Mesendoderm (in vitro differentiated cells): Measurements from ENCODE around the gene PSAPL1.

Experiments
- DNase-seq: peaks from one replicate; pipeline ENCODE4 v3.0.0; 2013
- H2AK5ac ChIP-seq: 2 replicates; pipeline ENCODE4 v1.6.1; 2013; ENCODE audit warnings: low read length, inconsistent platforms
- H2BK120ac ChIP-seq: 2 replicates; pipeline ENCODE4 v1.6.1; 2013; ENCODE audit warnings: low read depth, mild to moderate bottlenecking, low read length, moderate library complexity, mixed read lengths
- H2BK15ac ChIP-seq: replicated peaks from 2 replicates; pipeline ENCODE4 v1.6.1; 2013; ENCODE audit warnings: low read depth, mild to moderate bottlenecking, moderate library complexity
- H2BK5ac ChIP-seq: 2 replicates; pipeline ENCODE4 v1.6.1; 2013; ENCODE audit warnings: low read length, inconsistent platforms
- H3K18ac ChIP-seq: 2 replicates; pipeline ENCODE4 v1.6.1; 2013; ENCODE audit warnings: mild to moderate bottlenecking, low read length, mixed read lengths
- H3K23ac ChIP-seq: one replicate; pipeline ENCODE4 v1.6.1; 2013; ENCODE audit warnings: low read length
- H3K27ac ChIP-seq: 2 replicates; pipeline ENCODE4 v1.5.1; 2013; ENCODE audit warnings: low read depth, mild to moderate bottlenecking, inconsistent platforms, low read length, moderate library complexity
- H3K27me3 ChIP-seq: 2 replicates; pipeline ENCODE4 v1.6.1; 2013; ENCODE audit warnings: low read length, control low read depth, mild to moderate bottlenecking, inconsistent platforms; ENCODE audit not compliant: insufficient read depth, poor library complexity
- H3K36me3 ChIP-seq: 2 replicates; pipeline ENCODE4 v1.6.1; 2013; ENCODE audit warnings: low read length, inconsistent platforms; ENCODE audit not compliant: control insufficient read depth, insufficient read depth
- H3K4ac ChIP-seq: one replicate; pipeline ENCODE4 v1.6.1; 2013; ENCODE audit warnings: low read depth, mild to moderate bottlenecking, low read length, moderate library complexity
- H3K4me1 ChIP-seq: 2 replicates; pipeline ENCODE4 v1.6.1; 2013; ENCODE audit warnings: low read depth, low read length, inconsistent platforms; ENCODE audit not compliant: control insufficient read depth
- H3K4me2 ChIP-seq: 2 replicates; pipeline ENCODE4 v1.6.1; 2013; ENCODE audit warnings: low read length
- H3K4me3 ChIP-seq: 2 replicates; pipeline ENCODE4 v1.5.1; 2013; ENCODE audit warnings: mild to moderate bottlenecking, low read length
- H3K56ac ChIP-seq: one replicate; pipeline ENCODE4 v1.6.1; 2013; ENCODE audit warnings: low read length
- H3K79me1 ChIP-seq: 2 replicates; pipeline ENCODE4 v1.6.1; 2013; ENCODE audit warnings: low read length, inconsistent platforms
- H3K79me2 ChIP-seq: 2 replicates; pipeline ENCODE4 v1.6.1; 2013; ENCODE audit warnings: mild to moderate bottlenecking, low read length; ENCODE audit not compliant: control insufficient read depth, insufficient read depth
- H3K9ac ChIP-seq: 2 replicates; pipeline ENCODE4 v1.6.1; 2013; ENCODE audit warnings: low read length, inconsistent platforms
- H4K5ac ChIP-seq: one replicate; pipeline ENCODE4 v1.6.1; 2013; ENCODE audit warnings: low read length
- H4K8ac ChIP-seq: one replicate; pipeline ENCODE4 v1.6.1; 2013; ENCODE audit warnings: low read depth, mild to moderate bottlenecking, control low read depth, low read length, moderate library complexity
- WGBS: extraction: QIAGEN DNeasy Blood & Tissue Kit; methylation state at CpG from one replicate; pipeline ENCODE4 v1.1.7; 2013; ENCODE audit warnings: low lambda C conversion rate, missing lambda C conversion rate; ENCODE audit not compliant: insufficient coverage; ENCODE audit errors: extremely low coverage; 5-methylcytosine and 5-hydroxymethylcytosine counted together

PSAPL1 gene

GRCh38 chr4:7399440-7400234, 35.1 kb downstream of the PSAPL1 start:
- H4K5ac ChIP-seq = no peak overlapping the region
- no peak overlapping the region for H3K4me2 ChIP-seq
- no peak overlapping the region for H3K4ac ChIP-seq
- H3K79me1 ChIP-seq = no peaks in the 10 kb centered on the region
- H3K27ac ChIP-seq = no peak overlapping the region
- H3K23ac ChIP-seq = no peak overlapping the region
- no peak overlapping the region for H3K4me3 ChIP-seq
- no peak for DNase-seq
- no peak overlapping the region for H4K8ac ChIP-seq
- WGBS = no CpG with 5 or more reads among the region's 16 CpGs
- H2AK5ac ChIP-seq = no peak overlapping the region
- no peak overlapping the region for H2BK120ac ChIP-seq
- no peaks in the 10 kb centered on the region for H3K36me3 ChIP-seq
- no peak overlapping the region for H3K18ac ChIP-seq
- H3K56ac ChIP-seq = no peak overlapping the region
- H2BK5ac ChIP-seq = no peak overlapping the region
- H3K27me3 ChIP-seq = no peaks in the 10 kb centered on the region
- no peaks in the 10 kb centered on the region for H3K4me1 ChIP-seq
- H3K9ac ChIP-seq = no peak overlapping the region
- no peak overlapping the region for H2BK15ac ChIP-seq
- H3K79me2 ChIP-seq = no peaks in the 10 kb centered on the region

DNA sequence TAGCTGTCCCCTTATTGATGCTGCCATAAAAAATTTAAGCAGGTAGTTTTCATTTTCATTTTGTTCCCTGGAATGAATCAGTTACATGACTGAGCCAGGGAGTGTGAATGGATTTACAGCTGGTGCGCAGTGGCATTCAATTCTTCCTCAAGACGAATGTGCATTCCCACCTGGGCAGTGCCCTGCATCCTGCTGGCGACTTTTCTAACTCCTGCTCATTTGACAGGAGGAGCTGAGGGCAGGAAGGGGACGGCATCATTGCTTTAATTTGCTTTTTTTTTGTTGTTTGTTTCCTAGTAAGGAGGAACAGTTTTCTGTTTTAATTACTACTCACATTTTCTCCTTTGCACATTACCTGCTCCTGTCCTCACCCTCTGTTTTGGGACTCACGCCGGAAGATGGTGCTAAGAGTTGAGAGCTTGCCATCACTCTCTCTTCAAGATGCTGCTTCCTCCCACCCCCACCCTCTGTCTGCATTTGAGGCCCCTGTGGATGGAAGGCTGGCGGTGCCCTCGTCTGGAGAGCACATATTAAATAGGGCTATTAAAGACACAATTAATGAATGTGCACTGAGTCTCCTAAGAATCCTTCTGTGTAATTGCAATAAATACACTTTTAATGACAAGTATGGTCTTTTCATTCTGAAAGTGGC, 35.8 kb downstream of the PSAPL1 start:
- Histone ChIP-seq H2BK120ac (no peak overlapping the region), H2AK5ac (no peak overlapping the region), H4K5ac (no peak overlapping the region), H3K4ac (no peak overlapping the region), H3K27ac (no peak overlapping the region), H3K18ac (no peak overlapping the region), H4K8ac (no peak overlapping the region), H3K4me3 (no peak overlapping the region), H3K79me2 (no peaks in the 10 kb centered on the region), H3K4me1 (no peaks in the 10 kb centered on the region), H3K4me2 (no peak overlapping the region), H3K56ac (no peak overlapping the region), H3K23ac (no peak overlapping the region), H3K79me1 (no peaks in the 10 kb centered on the region), H2BK15ac (no peak overlapping the region), H3K27me3 (no peaks in the 10 kb centered on the region), H3K9ac (no peak overlapping the region), H2BK5ac (no peak overlapping the region), H3K36me3 (no peaks in the 10 kb centered on the region)
- no CpG with 5 or more reads among the region's 8 CpGs for WGBS
- no peak for DNase-seq

DNA sequence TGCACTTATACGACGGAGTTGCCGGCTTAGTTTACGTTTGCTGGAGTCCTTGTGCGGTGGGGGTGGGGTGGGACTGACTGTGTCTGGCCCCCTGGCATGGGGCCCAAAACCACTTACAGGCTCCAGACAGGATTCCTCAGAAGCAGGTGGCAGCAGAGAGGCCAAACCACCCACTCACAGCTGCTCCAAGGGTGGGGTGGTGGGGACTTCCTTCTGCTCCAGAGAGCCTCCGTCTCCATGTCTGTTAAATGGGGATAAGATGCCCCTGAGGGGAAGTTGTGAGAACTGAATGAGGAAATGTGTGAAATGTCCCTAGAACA, 36.7 kb downstream of the PSAPL1 start:
- Histone ChIP-seq H2BK120ac (no peak overlapping the region), H3K36me3 (no peaks in the 10 kb centered on the region), H3K9ac (no peak overlapping the region), H3K79me2 (no peaks in the 10 kb centered on the region), H3K27ac (no peak overlapping the region), H3K4me3 (no peak overlapping the region), H3K23ac (no peak overlapping the region), H4K8ac (no peak overlapping the region), H3K79me1 (no peaks in the 10 kb centered on the region), H3K4me2 (no peak overlapping the region), H4K5ac (no peak overlapping the region), H2BK15ac (no peak overlapping the region), H2AK5ac (no peak overlapping the region), H3K18ac (no peak overlapping the region), H3K27me3 (no peaks in the 10 kb centered on the region), H2BK5ac (no peak overlapping the region), H3K56ac (no peak overlapping the region), H3K4me1 (no peaks in the 10 kb centered on the region), H3K4ac (no peak overlapping the region)
- DNase-seq = no peak
- no CpG with 5 or more reads among the region's 6 CpGs for WGBS

- H3K4me3 ChIP-seq = no peak overlapping the region
- H3K56ac ChIP-seq = no peak overlapping the region
- no peaks in the 10 kb centered on the region for H3K36me3 ChIP-seq
- no peak overlapping the region for H2BK5ac ChIP-seq
- no peaks in the 10 kb centered on the region for H3K79me2 ChIP-seq
- H3K27ac ChIP-seq = no peak overlapping the region
- no peak overlapping the region for H3K4ac ChIP-seq
- no peak overlapping the region for H2BK15ac ChIP-seq
- no peaks in the 10 kb centered on the region for H3K4me1 ChIP-seq
- H3K9ac ChIP-seq = no peak overlapping the region
- no CpG with 5 or more reads among the region's 24 CpGs for WGBS
- H4K5ac ChIP-seq = no peak overlapping the region
- H3K18ac ChIP-seq = no peak overlapping the region
- no peak for DNase-seq
- H3K23ac ChIP-seq = no peak overlapping the region
- no peaks in the 10 kb centered on the region for H3K27me3 ChIP-seq
- H4K8ac ChIP-seq = no peak overlapping the region
- H3K4me2 ChIP-seq = no peak overlapping the region
- H2AK5ac ChIP-seq = no peak overlapping the region
- no peaks in the 10 kb centered on the region for H3K79me1 ChIP-seq
- H2BK120ac ChIP-seq = no peak overlapping the region
Observed at GRCh38 chr4:7397206-7398103, 37.3 kb downstream of the PSAPL1 start.

- no peak overlapping the region for H3K27ac ChIP-seq
- DNase-seq = no peak
- no CpG with 5 or more reads among the region's 14 CpGs for WGBS
Observed at GRCh38 chr4:7396186-7396910, 38.4 kb downstream of the PSAPL1 start.

More at GRCh38 chr4:7396186-7396910, 38.4 kb downstream of the PSAPL1 start:
- Histone ChIP-seq H3K23ac (no peak overlapping the region), H4K8ac (no peak overlapping the region), H3K18ac (no peak overlapping the region), H2AK5ac (no peak overlapping the region), H4K5ac (no peak overlapping the region), H3K4me3 (no peak overlapping the region), H2BK120ac (no peak overlapping the region), H3K56ac (no peak overlapping the region), H3K27me3 (no peaks in the 10 kb centered on the region), H3K36me3 (no peaks in the 10 kb centered on the region), H3K4me1 (no peaks in the 10 kb centered on the region), H3K79me1 (no peaks in the 10 kb centered on the region), H3K9ac (no peak overlapping the region), H3K79me2 (no peaks in the 10 kb centered on the region), H2BK15ac (no peak overlapping the region), H2BK5ac (no peak overlapping the region), H3K4ac (no peak overlapping the region), H3K4me2 (no peak overlapping the region)
